H9 (cell line): ENCODE results near the gene GFM2. TPM values are rescaled to one million over a fixed set of nuclear protein-coding genes. Genes with fewer than 3 reads are reported as not detected.

Experiments
- DNase-seq: peaks from one replicate; pipeline ENCODE4 v3.0.0-alpha.2; 2017
- H2AFZ ChIP-seq: one replicate; pipeline ENCODE4 v1.6.1; 2013; ENCODE audit warnings: mild to moderate bottlenecking, low read length, control low read depth, moderate library complexity
- H2AK5ac ChIP-seq: 2 replicates; pipeline ENCODE4 v1.6.1; 2013; ENCODE audit warnings: low read length, control low read depth, mixed read lengths; ENCODE audit not compliant: insufficient read length
- H2BK120ac ChIP-seq: one replicate; pipeline ENCODE4 v1.6.1; 2013; ENCODE audit warnings: low read depth, mild to moderate bottlenecking, low read length, control low read depth, inconsistent platforms; ENCODE audit not compliant: poor library complexity, severe bottlenecking
- H2BK12ac ChIP-seq: 2 replicates; pipeline ENCODE4 v1.6.1; 2013; ENCODE audit warnings: low read length, control low read depth, mixed read lengths, low read depth; ENCODE audit not compliant: insufficient read length
- H2BK15ac ChIP-seq: 2 replicates; pipeline ENCODE4 v1.6.1; 2013; ENCODE audit warnings: low read depth, low read length, control low read depth
- H2BK20ac ChIP-seq: one replicate; pipeline ENCODE4 v1.6.1; 2013; ENCODE audit warnings: low read depth, mild to moderate bottlenecking, low read length, control low read depth, inconsistent platforms; ENCODE audit not compliant: poor library complexity, severe bottlenecking
- H2BK5ac ChIP-seq: 2 replicates; pipeline ENCODE4 v1.6.1; 2013; ENCODE audit warnings: low read length, control low read depth, mixed read lengths; ENCODE audit not compliant: insufficient read length
- H3K14ac ChIP-seq: 2 replicates; pipeline ENCODE4 v1.6.1; 2013; ENCODE audit warnings: low read length, control low read depth; ENCODE audit not compliant: insufficient read depth
- H3K18ac ChIP-seq: 2 replicates; pipeline ENCODE4 v1.6.1; 2013; ENCODE audit warnings: low read depth, mild to moderate bottlenecking, mixed read lengths, low read length, control low read depth; ENCODE audit not compliant: insufficient read length
- H3K23ac ChIP-seq: 2 replicates; pipeline ENCODE4 v1.6.1; 2013; ENCODE audit warnings: low read length, control low read depth, mixed read lengths, low read depth; ENCODE audit not compliant: insufficient read length
- H3K23me2 ChIP-seq: 2 replicates; pipeline ENCODE4 v1.6.1; 2013; ENCODE audit warnings: low read depth, mild to moderate bottlenecking, mixed read lengths, low read length, control low read depth; ENCODE audit not compliant: insufficient read length, poor library complexity, severe bottlenecking
- H3K27ac ChIP-seq: 2 replicates; pipeline ENCODE4 v1.5.1; 2013; ENCODE audit warnings: low read length, control low read depth, mixed read lengths, low read depth; ENCODE audit not compliant: insufficient read length
- H3K27me3 ChIP-seq: 2 replicates; pipeline ENCODE4 v1.6.1; 2013; ENCODE audit warnings: low read length, control low read depth, inconsistent platforms; ENCODE audit not compliant: insufficient read depth
- H3K4ac ChIP-seq: 2 replicates; pipeline ENCODE4 v1.6.1; 2013; ENCODE audit warnings: low read depth, mild to moderate bottlenecking, control low read depth, inconsistent platforms, low read length, moderate library complexity
- H3K4me1 ChIP-seq: 2 replicates; pipeline ENCODE4 v1.6.1; 2013; ENCODE audit warnings: low read length, control low read depth, inconsistent platforms; ENCODE audit not compliant: insufficient read depth
- H3K4me2 ChIP-seq: 2 replicates; pipeline ENCODE4 v1.6.1; 2013; ENCODE audit warnings: low read length, control low read depth, mixed read lengths; ENCODE audit not compliant: insufficient read length, insufficient read depth
- H3K56ac ChIP-seq: 2 replicates; pipeline ENCODE4 v1.6.1; 2013; ENCODE audit warnings: low read depth, mild to moderate bottlenecking, mixed read lengths, low read length, control low read depth; ENCODE audit not compliant: insufficient read length
- H3K79me1 ChIP-seq: 2 replicates; pipeline ENCODE4 v1.6.1; 2013; ENCODE audit warnings: low read depth, mild to moderate bottlenecking, moderate library complexity, low read length, control low read depth, inconsistent platforms; ENCODE audit not compliant: insufficient read depth, poor library complexity, severe bottlenecking
- H3K79me2 ChIP-seq: 2 replicates; pipeline ENCODE4 v1.6.1; 2013; ENCODE audit warnings: low read length, control low read depth, inconsistent platforms; ENCODE audit not compliant: insufficient read depth
- H3K9ac ChIP-seq: 2 replicates; pipeline ENCODE4 v1.6.1; 2013; ENCODE audit warnings: low read length, control low read depth, mixed read lengths; ENCODE audit not compliant: insufficient read length; ENCODE audit errors: extremely low read depth
- H3K9me3 ChIP-seq: one replicate; pipeline ENCODE4 v1.6.1; 2013; ENCODE audit warnings: low read depth, low read length, inconsistent platforms; ENCODE audit not compliant: control insufficient read depth
- H3T11ph ChIP-seq: one replicate; pipeline ENCODE4 v1.6.1; 2013; ENCODE audit warnings: mild to moderate bottlenecking, low read length, control low read depth, inconsistent platforms
- H4K20me1 ChIP-seq: one replicate; pipeline ENCODE4 v1.6.1; 2013; ENCODE audit not compliant: control insufficient read depth, insufficient read length, insufficient read depth
- H4K5ac ChIP-seq: 2 replicates; pipeline ENCODE4 v1.6.1; 2013; ENCODE audit warnings: low read depth, mild to moderate bottlenecking, mixed read lengths, low read length, control low read depth; ENCODE audit not compliant: insufficient read length
- H4K8ac ChIP-seq: replicated peaks from 2 replicates; pipeline ENCODE4 v1.6.1; 2013; ENCODE audit warnings: low read length, control low read depth, mixed read lengths, low read depth; ENCODE audit not compliant: insufficient read length
- H4K91ac ChIP-seq: 2 replicates; pipeline ENCODE4 v1.6.1; 2013; ENCODE audit warnings: low read depth, mild to moderate bottlenecking, moderate library complexity, mixed read lengths, low read length, control low read depth; ENCODE audit not compliant: insufficient read length
- H3K27ac Mint-ChIP-seq, 3 experiments: 2 replicates in 2 of 3; 3 replicates in 1 of 3; pipeline ENCODE4 v1.8.0; 2020 to 2021; ENCODE audit warnings: mixed read lengths in 3 of 3, mild to moderate bottlenecking in 1 of 3, moderate library complexity in 1 of 3
- H3K27me3 Mint-ChIP-seq: 2 replicates; pipeline ENCODE4 v1.8.0; 2021; ENCODE audit warnings: low read depth, mild to moderate bottlenecking, moderate library complexity, mixed read lengths
- H3K36me3 Mint-ChIP-seq, 3 experiments: 2 replicates in 2 of 3; 3 replicates in 1 of 3; pipeline ENCODE4 v1.8.0; 2020 to 2021; ENCODE audit warnings: low read depth in 3 of 3, mixed read lengths in 3 of 3; ENCODE audit not compliant: insufficient read depth in 1 of 3
- H3K4me1 Mint-ChIP-seq, 2 experiments: 2 replicates each; pipeline ENCODE4 v1.8.0; 2020; ENCODE audit warnings: mixed read lengths in 2 of 2
- H3K4me3 Mint-ChIP-seq, 2 experiments: 2 replicates in 1 of 2; 3 replicates in 1 of 2; pipeline ENCODE4 v1.8.0; 2020 to 2021; ENCODE audit warnings: mild to moderate bottlenecking in 2 of 2, mixed read lengths in 2 of 2, moderate library complexity in 1 of 2
- H3K9me3 Mint-ChIP-seq, 2 experiments: 2 replicates in 1 of 2; 3 replicates in 1 of 2; pipeline ENCODE4 v1.8.0; 2020; ENCODE audit warnings: mild to moderate bottlenecking in 2 of 2, mixed read lengths in 2 of 2, moderate library complexity in 1 of 2
- CTCF ChIP-seq: fragments of 200-600 bp; sonication (generic); conservative IDR thresholded peaks from 3 replicates; pipeline ENCODE4 v1.8.0; 2021; ENCODE audit warnings: antibody characterized with exemption, mild to moderate bottlenecking
- WGBS: extraction: QIAGEN DNeasy Blood & Tissue Kit; methylation state at CpG from one replicate; pipeline ENCODE4 v1.1.7; 2013; ENCODE audit warnings: missing lambda C conversion rate, low lambda C conversion rate, mixed read lengths; ENCODE audit not compliant: insufficient read length; ENCODE audit errors: extremely low coverage; 5-methylcytosine and 5-hydroxymethylcytosine counted together
- total RNA-seq: library from RNA; stranded (reverse); gene quantifications from 2 replicates; pipeline ENCODE4 v1.2.1, GENCODE V29; 2021

The GFM2 gene
- total RNA-seq, 1 experiment from 2014 or later: 30.0 TPM

- no peak overlapping the region for H3K56ac ChIP-seq
- no peak overlapping the region for H3K4me2 ChIP-seq
- no peaks in the 10 kb centered on the region for H3K79me1 ChIP-seq
- H3K4ac ChIP-seq: no peak overlapping the region
- H3K14ac ChIP-seq: no peak overlapping the region
- no peaks in the 10 kb centered on the region for H3K79me2 ChIP-seq
- H2AK5ac ChIP-seq: no peak overlapping the region
- whole genome bisulfite sequencing: no CpG with 5 or more reads among the region's 5 CpGs
- Mint-ChIP-seq H3K9me3 (no peaks in the 10 kb centered on the region), H3K4me1 (peaks cover 6 to 10% of the 10 kb centered on the region in 2 experiments), H3K27ac (no peak overlapping the region), H3K4me3 (no peak overlapping the region), H3K27me3 (peaks cover 4% of the 10 kb centered on the region), H3K36me3 (peaks cover 0 to 16% (median 8%) of the 10 kb centered on the region in 3 experiments; a peak in 4 of 7 replicates)
- H2AFZ ChIP-seq: no peak overlapping the region
- H3K4me1 ChIP-seq: peaks cover 5% of the 10 kb centered on the region; the same call in 1 of the 2 replicates
- H2BK15ac ChIP-seq: no peak overlapping the region
- no peak overlapping the region for H2BK120ac ChIP-seq
- no peak overlapping the region for H4K91ac ChIP-seq
- DNase-seq: no peak
- peaks cover 8% of the 10 kb centered on the region for H3K23me2 ChIP-seq
- no peak overlapping the region for H2BK20ac ChIP-seq
- no peak overlapping the region for H3K18ac ChIP-seq
- no peaks in the 10 kb centered on the region for H3K27me3 ChIP-seq
- H3K9me3 ChIP-seq: no peaks in the 10 kb centered on the region
- TF ChIP-seq CTCF: no peak
- no peak overlapping the region for H4K8ac ChIP-seq
- no peak overlapping the region for H3T11ph ChIP-seq
- H4K5ac ChIP-seq: no peak overlapping the region
- H3K9ac ChIP-seq: no peak overlapping the region
- H3K23ac ChIP-seq: no peak overlapping the region
- no peak overlapping the region for H3K27ac ChIP-seq
- no peaks in the 10 kb centered on the region for H4K20me1 ChIP-seq
- no peak overlapping the region for H2BK12ac ChIP-seq
- H2BK5ac ChIP-seq: no peak overlapping the region
These were observed 79.8 kb downstream of the GFM2 start for GRCh38 chr5:74686962-74687751.
